Measurements from ENCODE around the gene CASP3. TPM values are rescaled to one million over a fixed set of nuclear protein-coding genes. Genes with fewer than 3 reads are reported as not detected.
A peak's percentile ranks its signal among the peaks of the same experiment; 100 is the strongest.

CASP3 gene
- total and polyA plus RNA-seq, 2 donors (not counting 1 experiment from before 2014, with no cell fraction given) = 26.4 to 41.1 TPM

GRCh38 chr4:184668096-184668495 is 18.8 kb upstream of the CASP3 start:
- Histone ChIP-seq H4K20me1 (ENCODE audit: control insufficient read depth, extremely low read depth, insufficient read depth, low read length) (no peaks in the 10 kb centered on the region), H2AFZ (ENCODE audit: low read length) (no peak overlapping the region), H3K36me3 (ENCODE audit: control insufficient read depth, insufficient read depth, low read length) (peaks cover 4% of the 10 kb centered on the region), H3K9ac (ENCODE audit: insufficient read depth, low read length) (no peak overlapping the region), H3K4me3 (replicated peaks in 1 of 4; ENCODE audit: control extremely low read depth in 1 of 4, insufficient read depth in 1 of 4, low read depth in 3 of 4, low read length in 4 of 4) (no peak overlapping the region), H3K27ac (ENCODE audit: insufficient read depth, low read length) (no peak overlapping the region), H3K4me2 (ENCODE audit: extremely low read depth, insufficient read depth, low read length) (no peak overlapping the region), H3K27me3 (ENCODE audit: control insufficient read depth, insufficient read depth, low read length) (no peaks in the 10 kb centered on the region), H3K4me1 (ENCODE audit: control insufficient read depth, extremely low read depth, insufficient read depth, low read length) (no peaks in the 10 kb centered on the region), H3K9me3 (ENCODE audit: control insufficient read depth, insufficient read depth, low read depth, low read length) (no peaks in the 10 kb centered on the region), H3K79me2 (ENCODE audit: control insufficient read depth, insufficient read depth, low read length) (no peaks in the 10 kb centered on the region)
- DNase-seq (ENCODE audit: low read depth in 2 of 2) = no peak
- TF ChIP-seq CTCF (conservative IDR thresholded peaks at IDR 0.05 in 1 of 2, IDR thresholded peaks at IDR 0.05 in 1 of 2; ENCODE audit: low read depth in 1 of 2, low read length in 2 of 2) (no peak), EZH2 (IDR thresholded peaks at IDR 0.05; ENCODE audit: low read length, missing control alignments) (no peak)

GRCh38 chr4:184666670-184667069 is 17.4 kb upstream of the CASP3 start:
- Histone ChIP-seq H3K9ac (ENCODE audit: insufficient read depth, low read length) (no peak overlapping the region), H2AFZ (ENCODE audit: low read length) (no peak overlapping the region), H3K27me3 (ENCODE audit: control insufficient read depth, insufficient read depth, low read length) (no peaks in the 10 kb centered on the region), H3K9me3 (ENCODE audit: control insufficient read depth, insufficient read depth, low read depth, low read length) (no peaks in the 10 kb centered on the region), H3K36me3 (ENCODE audit: control insufficient read depth, insufficient read depth, low read length) (peaks cover 4% of the 10 kb centered on the region), H3K4me1 (ENCODE audit: control insufficient read depth, extremely low read depth, insufficient read depth, low read length) (no peaks in the 10 kb centered on the region), H3K79me2 (ENCODE audit: control insufficient read depth, insufficient read depth, low read length) (no peaks in the 10 kb centered on the region), H4K20me1 (ENCODE audit: control insufficient read depth, extremely low read depth, insufficient read depth, low read length) (no peaks in the 10 kb centered on the region), H3K27ac (ENCODE audit: insufficient read depth, low read length) (no peak overlapping the region), H3K4me2 (ENCODE audit: extremely low read depth, insufficient read depth, low read length) (no peak overlapping the region), H3K4me3 (replicated peaks in 1 of 4; ENCODE audit: control extremely low read depth in 1 of 4, insufficient read depth in 1 of 4, low read depth in 3 of 4, low read length in 4 of 4) (no peak overlapping the region)
- TF ChIP-seq EZH2 (IDR thresholded peaks at IDR 0.05; ENCODE audit: low read length, missing control alignments) = no peak
- no peak for TF ChIP-seq CTCF (conservative IDR thresholded peaks at IDR 0.05 in 1 of 2, IDR thresholded peaks at IDR 0.05 in 1 of 2; ENCODE audit: low read depth in 1 of 2, low read length in 2 of 2)
- DNase-seq (ENCODE audit: low read depth in 2 of 2) = no peak

- Histone ChIP-seq H3K79me2 (ENCODE audit: control insufficient read depth, insufficient read depth, low read length) (no peaks in the 10 kb centered on the region), H3K9me3 (ENCODE audit: control insufficient read depth, insufficient read depth, low read depth, low read length) (no peaks in the 10 kb centered on the region), H3K27me3 (ENCODE audit: control insufficient read depth, insufficient read depth, low read length) (no peaks in the 10 kb centered on the region), H3K27ac (ENCODE audit: insufficient read depth, low read length) (no peak overlapping the region), H3K4me1 (ENCODE audit: control insufficient read depth, extremely low read depth, insufficient read depth, low read length) (no peaks in the 10 kb centered on the region), H3K36me3 (ENCODE audit: control insufficient read depth, insufficient read depth, low read length) (peaks cover 4% of the 10 kb centered on the region), H3K4me3 (replicated peaks in 1 of 4; ENCODE audit: control extremely low read depth in 1 of 4, insufficient read depth in 1 of 4, low read depth in 3 of 4, low read length in 4 of 4) (no peak overlapping the region), H3K4me2 (ENCODE audit: extremely low read depth, insufficient read depth, low read length) (no peak overlapping the region), H3K9ac (ENCODE audit: insufficient read depth, low read length) (no peak overlapping the region), H2AFZ (ENCODE audit: low read length) (no peak overlapping the region), H4K20me1 (ENCODE audit: control insufficient read depth, extremely low read depth, insufficient read depth, low read length) (no peaks in the 10 kb centered on the region)
- DNase-seq (ENCODE audit: low read depth in 2 of 2) = peak; percentile 15 to 44
- TF ChIP-seq EZH2 (IDR thresholded peaks at IDR 0.05; ENCODE audit: low read length, missing control alignments) = no peak
- no peak for TF ChIP-seq CTCF (conservative IDR thresholded peaks at IDR 0.05 in 1 of 2, IDR thresholded peaks at IDR 0.05 in 1 of 2; ENCODE audit: low read depth in 1 of 2, low read length in 2 of 2)
These were observed 15.4 kb upstream of the CASP3 start for GRCh38 chr4:184664445-184665210.
